SK-N-SH (cell line): ENCODE results near the gene RAB17.

Experiments used
- EZH2phosphoT487 ChIP-seq: fragments of 200-600 bp; sonication (generic); IDR thresholded peaks from 2 replicates; pipeline ENCODE4 v1.6.1; 2017; ENCODE audit warnings: low read depth, mixed run types, mild to moderate bottlenecking, antibody characterized with exemption, moderate library complexity, borderline replicate concordance
- SIN3A ChIP-seq: IDR thresholded peaks from 2 replicates; pipeline ENCODE4 v1.6.1; 2012; ENCODE audit warnings: low read depth, mild to moderate bottlenecking, low read length, moderate library complexity, borderline replicate concordance
- TAF1 ChIP-seq: IDR thresholded peaks from 2 replicates; pipeline ENCODE4 v1.6.1; 2012; ENCODE audit warnings: low read depth, mild to moderate bottlenecking, low read length, moderate library complexity, borderline replicate concordance
- TEAD4 ChIP-seq: IDR thresholded peaks from 2 replicates; pipeline ENCODE4 v1.4.0; 2012; ENCODE audit warnings: mild to moderate bottlenecking, borderline replicate concordance; ENCODE audit not compliant: insufficient read depth
- YY1 ChIP-seq: IDR thresholded peaks from 2 replicates; pipeline ENCODE4 v1.4.0; 2012; ENCODE audit warnings: low read depth, mild to moderate bottlenecking

GRCh38 chr2:237527766-237528165 is 62.8 kb downstream of the RAB17 start:
- TF ChIP-seq EZH2phosphoT487 (no peak), TEAD4 (no peak), SIN3A (no peak), YY1 (no peak), TAF1 (no peak)
